ENCODE data around the gene PXYLP1. TPM values are rescaled to one million over a fixed set of nuclear protein-coding genes. Genes with fewer than 3 reads are reported as not detected.
"Not testable (repeated sequence)": the region's sequence is repeated elsewhere in the genome, so short reads cannot be mapped to it uniquely, and the experiment has no call there.

PXYLP1 gene
- total RNA-seq, 1 donor from 2014 or later, result 13.5 TPM

GRCh38 chr3:141307351-141308059 is 75.9 kb downstream of the PXYLP1 start:
- ATAC-seq (no peak), DNase-seq (ENCODE audit: low spot score) (no peak)
- intact Hi-C loops (cut with DNase I), result loop anchor here (5.0 kb wide), 1 partner anchor 150 kb away; no protein-coding TSS in a partner anchor

DNA sequence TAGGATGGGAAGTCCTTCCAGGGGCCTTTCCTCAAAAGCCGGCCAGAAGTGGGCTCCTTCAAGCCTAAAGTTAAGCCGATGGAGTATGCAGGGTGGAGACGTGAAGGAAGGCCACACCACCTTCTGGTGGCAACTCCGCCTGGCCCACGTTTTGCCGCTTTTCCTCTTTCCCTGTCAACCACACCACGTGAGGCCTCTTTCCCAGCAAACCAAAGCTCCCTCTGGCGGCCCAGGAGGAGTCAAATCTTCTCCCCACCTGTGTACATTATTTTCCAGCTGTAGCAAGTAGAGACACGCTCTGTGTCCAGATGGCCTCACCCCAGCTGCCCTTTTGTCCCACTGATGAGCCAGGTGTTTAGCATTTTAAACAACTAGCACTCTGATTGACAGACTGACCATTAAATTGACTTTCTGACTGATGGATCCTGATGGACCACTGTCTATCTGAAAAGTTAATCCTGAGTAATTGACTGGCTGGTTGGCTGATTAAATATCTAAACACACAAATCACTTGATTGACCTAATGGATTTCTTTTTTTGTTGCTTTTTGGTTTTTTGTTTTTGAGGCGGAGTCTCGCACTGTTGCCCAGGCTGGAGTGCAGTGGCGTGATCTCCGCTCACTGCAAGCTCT is 77.1 kb downstream of the PXYLP1 start:
- intact Hi-C loops (cut with DNase I), result loop anchor here (5.0 kb wide), 1 partner anchor 149 kb away; no protein-coding TSS in a partner anchor
- no peak for ATAC-seq
- no peak for DNase-seq (ENCODE audit: low spot score)

GRCh38 chr3:141311170-141311495 is 79.5 kb downstream of the PXYLP1 start:
- intact Hi-C loops (cut with DNase I), result no loop called here
- ATAC-seq, result no peak
- no peak for DNase-seq (ENCODE audit: low spot score)

GRCh38 chr3:141311496-141312353 is 80.1 kb downstream of the PXYLP1 start:
- peak; percentile 100 for ATAC-seq
- intact Hi-C loops (cut with DNase I), result no loop called here
- peak; percentile 99 for DNase-seq (ENCODE audit: low spot score)

DNA sequence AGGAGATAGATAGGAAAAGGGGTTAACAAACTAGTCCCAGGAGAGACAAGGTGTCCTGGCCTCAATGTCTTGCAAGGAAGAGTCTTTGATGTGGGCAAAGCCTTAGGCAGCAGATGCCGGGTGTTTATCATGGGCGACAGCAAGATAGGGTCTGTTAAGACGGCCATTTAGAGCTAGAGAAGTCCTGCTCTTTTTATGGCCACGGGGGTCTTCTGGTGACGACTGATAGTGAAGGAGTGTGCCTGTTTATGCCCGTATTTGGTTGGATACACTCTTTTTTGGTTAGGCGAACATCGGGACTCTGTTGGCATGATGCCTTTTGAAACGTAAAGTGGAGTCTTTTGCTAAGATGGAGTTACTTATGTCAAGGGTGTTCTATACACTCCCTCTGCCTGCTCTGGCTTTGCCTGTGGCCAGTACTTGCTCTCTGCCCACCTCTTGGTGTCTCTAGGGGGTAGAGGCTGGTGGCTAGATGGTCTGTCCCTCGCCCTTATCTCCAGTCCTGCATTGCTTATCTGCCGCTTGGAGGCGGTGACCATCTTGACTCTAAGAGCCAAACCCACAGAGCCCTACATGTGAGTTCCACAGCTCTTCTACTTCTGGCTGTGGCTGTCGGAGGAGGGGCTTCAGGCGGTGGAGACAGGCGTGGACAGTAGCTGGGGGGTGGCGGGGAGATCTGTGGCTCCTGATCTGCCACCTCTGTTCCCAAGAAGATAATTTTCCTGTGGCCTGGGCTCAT is 80.9 kb downstream of the PXYLP1 start:
- ATAC-seq (no peak), DNase-seq (ENCODE audit: low spot score) (no peak)
- intact Hi-C loops (cut with DNase I), result no loop called here

GRCh38 chr3:141313093-141313683 is 81.6 kb downstream of the PXYLP1 start:
- DNase-seq (ENCODE audit: low spot score), result no peak
- intact Hi-C loops (cut with DNase I), result no loop called here
- ATAC-seq, result no peak

DNA sequence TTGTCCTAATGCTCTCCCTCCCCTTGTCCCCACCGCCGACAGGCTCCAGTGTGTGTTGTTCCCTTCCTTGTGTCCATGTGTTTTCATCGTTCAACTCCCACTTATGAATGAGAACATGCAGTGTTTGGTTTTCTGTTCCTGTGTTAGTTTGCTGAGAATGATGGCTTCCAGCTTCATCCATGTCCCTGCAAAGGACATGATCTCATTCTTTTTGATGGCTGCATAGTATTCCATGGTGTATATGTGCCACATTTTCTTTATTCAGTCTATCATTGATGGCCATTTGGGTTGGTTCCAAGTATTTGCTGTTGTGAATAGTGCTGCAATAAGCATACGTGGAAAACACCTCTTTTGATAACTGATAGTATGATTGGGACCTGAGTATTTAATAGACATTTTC is 82.8 kb downstream of the PXYLP1 start:
- DNase-seq (ENCODE audit: low spot score); intact Hi-C loops (cut with DNase I); ATAC-seq: not testable (repeated sequence)

- intact Hi-C loops (cut with DNase I), result loop anchor here (5.0 kb wide), 1 partner anchor 1100 kb away; no protein-coding TSS in a partner anchor
- ATAC-seq, result no peak
- DNase-seq (ENCODE audit: low spot score), result no peak
Observed at GRCh38 chr3:141316851-141317250, 85.2 kb downstream of the PXYLP1 start.

DNA sequence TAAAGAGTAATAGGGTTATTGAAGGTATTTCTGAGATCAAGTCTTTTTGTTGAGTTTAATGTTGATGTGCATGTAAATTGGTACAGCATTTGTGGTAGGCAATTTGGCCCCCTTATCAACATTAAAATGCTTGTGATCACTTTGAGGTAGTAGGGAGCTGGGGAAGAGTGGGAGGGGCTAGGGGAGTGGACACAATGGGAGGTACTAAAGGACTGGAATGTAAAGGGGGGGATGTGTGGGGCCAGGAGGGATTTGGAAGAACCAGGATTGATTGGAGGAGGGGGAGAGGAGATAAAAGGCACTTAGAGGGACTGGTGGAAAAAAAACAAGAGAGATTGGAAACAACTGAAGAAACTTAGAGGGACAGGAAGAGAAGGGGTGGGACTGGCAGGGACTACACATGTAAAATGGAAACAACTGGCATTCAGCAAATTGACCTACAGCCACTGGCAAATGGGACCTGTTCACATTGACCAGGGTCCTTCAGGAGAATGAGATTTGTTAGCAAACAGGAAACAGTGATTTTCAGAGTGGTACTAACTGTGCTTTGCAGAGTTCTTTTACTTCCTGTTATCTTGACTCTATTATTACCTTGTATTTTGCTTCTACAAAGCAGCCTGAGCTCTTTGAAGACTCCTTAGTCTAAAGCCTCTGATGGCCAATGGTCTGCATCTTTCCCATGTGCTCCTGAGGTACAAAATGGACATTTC is 88.9 kb downstream of the PXYLP1 start:
- DNase-seq (ENCODE audit: low spot score), result no peak
- intact Hi-C loops (cut with DNase I), result no loop called here
- ATAC-seq, result no peak

- DNase-seq (ENCODE audit: low spot score) (no peak), ATAC-seq (no peak)
- intact Hi-C loops (cut with DNase I), result no loop called here
Observed at GRCh38 chr3:141321109-141321497, 89.5 kb downstream of the PXYLP1 start.

DNA sequence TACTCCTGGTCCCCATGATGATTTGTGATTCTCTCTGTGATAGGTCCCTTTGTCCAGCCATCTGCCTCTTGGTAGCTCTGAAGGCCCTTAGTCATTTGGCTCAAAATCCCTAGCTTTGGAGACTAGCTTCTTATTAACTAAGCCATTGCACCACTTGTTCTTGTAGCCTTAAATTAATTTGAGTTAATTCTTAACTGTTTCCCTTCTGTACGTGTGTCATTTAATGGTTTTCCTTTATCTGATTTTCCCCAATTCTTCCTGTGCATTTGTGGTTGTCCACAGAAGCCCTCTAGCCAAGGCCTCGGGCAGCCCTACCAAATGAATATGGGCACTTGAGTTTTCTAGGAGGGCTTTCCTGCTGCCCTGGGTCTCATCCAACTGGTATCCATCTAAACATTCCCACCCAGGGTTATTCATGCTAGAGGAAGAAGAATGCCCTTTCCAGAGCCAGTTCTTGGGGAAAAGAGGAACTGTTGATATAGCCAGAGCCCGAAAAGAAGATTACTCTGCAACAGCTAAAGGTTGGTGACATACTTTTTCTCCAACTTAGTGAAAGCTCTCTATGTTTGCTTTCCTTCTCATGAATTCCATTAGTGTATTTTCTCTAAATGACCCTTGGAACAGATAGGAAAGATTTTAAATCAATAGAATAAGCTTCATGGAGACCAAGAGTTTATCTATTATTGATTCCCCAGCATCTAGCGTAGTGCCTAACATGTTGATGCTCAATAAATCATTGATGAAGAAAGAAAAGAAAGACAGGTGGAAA is 92.5 kb downstream of the PXYLP1 start:
- no peak for ATAC-seq
- intact Hi-C loops (cut with DNase I), result no loop called here

GRCh38 chr3:141326123-141326522 is 94.5 kb downstream of the PXYLP1 start:
- ATAC-seq, result no peak
- no peak for DNase-seq (ENCODE audit: low spot score)

More for the DNA sequence above, 92.5 kb downstream of the PXYLP1 start:
- DNase-seq (ENCODE audit: low spot score), result no peak

DNA sequence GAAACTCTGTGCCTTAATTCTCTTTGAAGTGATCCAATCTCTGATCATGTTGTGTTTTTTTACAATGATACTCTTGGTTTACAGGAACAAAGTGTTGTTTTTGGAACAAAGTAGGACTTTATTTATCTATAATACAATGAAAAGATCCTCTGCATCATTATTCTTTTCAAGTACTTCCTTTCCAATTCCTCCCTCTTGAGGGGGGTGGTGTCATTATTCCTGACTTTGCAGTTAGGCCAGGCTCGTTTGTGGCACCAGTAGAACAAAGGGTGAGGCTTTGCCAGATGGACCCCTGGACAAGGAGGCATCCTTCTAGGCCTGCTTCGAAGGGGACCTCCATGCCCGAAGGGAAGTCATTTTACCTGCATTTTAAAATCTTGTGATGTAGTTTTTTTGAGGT is 95.0 kb downstream of the PXYLP1 start:
- no peak for DNase-seq (ENCODE audit: low spot score)
- ATAC-seq, result no peak
- intact Hi-C loops (cut with DNase I), result no loop called here

More at GRCh38 chr3:141326123-141326522, 94.5 kb downstream of the PXYLP1 start:
- intact Hi-C loops (cut with DNase I), result no loop called here

DNA sequence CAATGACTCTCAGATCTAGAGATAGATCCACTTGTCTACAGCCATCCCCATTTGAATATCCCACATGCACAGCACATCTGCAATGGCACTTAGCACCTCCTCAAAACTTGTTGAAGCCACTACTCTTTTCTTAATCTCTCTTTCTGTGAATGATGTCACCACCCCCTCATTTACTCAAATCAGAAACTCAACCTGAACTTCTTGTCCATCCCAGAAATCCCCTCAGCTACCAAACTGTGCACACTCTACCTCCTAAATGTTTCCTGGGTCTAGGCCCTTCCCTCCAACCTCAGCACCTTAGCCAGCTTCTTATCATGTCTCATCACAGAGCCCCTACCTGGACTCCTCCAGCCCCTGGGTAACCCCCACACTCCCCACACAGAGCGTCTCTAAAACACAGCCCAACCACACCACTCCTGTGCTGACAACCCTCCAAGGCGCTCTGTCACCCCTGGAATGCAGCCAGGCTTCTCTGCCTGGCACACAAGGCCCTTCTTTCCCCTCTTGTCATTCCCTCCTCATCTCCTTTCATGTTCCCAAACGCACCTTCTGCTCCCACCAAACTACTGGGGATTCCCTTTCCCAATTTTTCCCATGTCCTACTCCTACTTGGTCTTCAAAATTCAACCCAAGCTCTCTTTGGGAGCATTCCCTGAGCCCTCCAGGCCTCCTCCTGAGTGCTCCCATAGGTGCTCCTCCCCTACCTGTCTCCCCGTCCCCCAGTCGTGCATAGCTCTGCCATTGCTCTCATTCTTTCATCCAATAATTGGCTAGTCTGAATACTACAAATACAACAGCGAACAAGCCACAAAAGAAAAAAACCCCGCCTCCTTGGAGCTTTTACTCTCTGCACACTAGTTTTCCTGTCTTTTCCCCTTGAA is 96.9 kb downstream of the PXYLP1 start:
- intact Hi-C loops (cut with DNase I), result no loop called here
- ATAC-seq (no peak), DNase-seq (ENCODE audit: low spot score) (no peak)

DNA sequence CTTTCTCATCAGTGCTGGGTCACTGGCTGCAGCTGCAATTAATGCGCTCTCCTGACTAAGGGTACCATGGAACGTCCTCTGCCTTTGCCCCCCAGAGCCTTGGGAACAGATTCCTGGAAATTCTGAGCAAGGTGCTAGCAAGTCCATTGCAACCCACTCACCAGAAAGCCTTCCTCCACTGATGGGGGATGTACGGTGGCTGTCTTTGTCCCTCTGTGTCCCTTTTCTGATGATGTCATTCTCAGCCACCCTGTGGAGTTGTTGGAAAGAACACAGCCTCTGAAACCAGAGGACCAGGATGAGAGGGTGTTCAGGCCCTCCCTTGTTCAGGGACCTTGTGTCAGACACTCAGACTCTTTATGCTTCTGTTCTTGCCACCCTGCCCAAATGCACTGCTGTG is 98.6 kb downstream of the PXYLP1 start:
- intact Hi-C loops (cut with DNase I), result no loop called here
- DNase-seq (ENCODE audit: low spot score) (no peak), ATAC-seq (no peak)

DNA sequence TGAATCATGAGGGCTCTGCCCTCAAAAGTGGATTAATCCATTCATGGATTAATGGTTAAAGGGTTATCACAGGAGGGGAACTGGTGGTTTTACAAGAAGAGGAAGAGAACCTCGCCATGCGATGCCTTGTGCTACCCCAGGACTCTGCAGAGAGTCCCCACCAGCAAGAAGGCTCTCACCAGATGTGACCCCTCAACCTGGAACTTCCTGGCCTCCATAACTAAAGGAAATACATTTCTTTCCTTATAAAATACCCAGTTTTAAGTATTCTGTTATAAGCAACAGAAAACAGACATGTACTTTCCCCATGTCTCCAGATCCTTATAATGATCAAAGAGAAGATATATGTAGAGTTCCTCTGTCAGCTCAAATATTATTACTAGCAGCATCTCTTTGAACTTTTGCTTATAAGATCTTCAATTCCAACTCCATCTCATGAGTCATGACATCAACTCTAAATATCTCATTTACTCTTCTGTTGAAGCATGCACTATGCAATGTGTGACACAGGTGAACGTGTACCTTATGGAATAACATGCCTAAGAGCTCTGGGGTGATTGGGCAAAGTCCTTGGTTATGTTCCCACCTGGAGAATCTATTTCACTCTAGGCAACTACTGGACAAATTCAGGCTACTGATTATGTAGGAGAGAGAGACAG is 99.2 kb downstream of the PXYLP1 start:
- intact Hi-C loops (cut with DNase I), result no loop called here
- no peak for DNase-seq (ENCODE audit: low spot score)
- ATAC-seq, result no peak
